HFF-Myc (cell line): ENCODE measurements around the gene YARS1.

Source experiments
- DNase-seq: peaks from one replicate; pipeline ENCODE4 v3.0.0-alpha.2; 2011; ENCODE audit warnings: low read depth; ENCODE audit errors: extremely low read depth
- H3K4me3 ChIP-seq: replicated peaks from 2 replicates; pipeline ENCODE4 v1.5.1; 2011; ENCODE audit warnings: low read depth, mild to moderate bottlenecking, control low read depth, low read length
- CTCF ChIP-seq: IDR thresholded peaks from 2 replicates; pipeline ENCODE4 v1.5.1; 2012; ENCODE audit warnings: mild to moderate bottlenecking, low read depth, low read length, control low read depth; ENCODE audit errors: missing control alignments

The YARS1 gene

DNA sequence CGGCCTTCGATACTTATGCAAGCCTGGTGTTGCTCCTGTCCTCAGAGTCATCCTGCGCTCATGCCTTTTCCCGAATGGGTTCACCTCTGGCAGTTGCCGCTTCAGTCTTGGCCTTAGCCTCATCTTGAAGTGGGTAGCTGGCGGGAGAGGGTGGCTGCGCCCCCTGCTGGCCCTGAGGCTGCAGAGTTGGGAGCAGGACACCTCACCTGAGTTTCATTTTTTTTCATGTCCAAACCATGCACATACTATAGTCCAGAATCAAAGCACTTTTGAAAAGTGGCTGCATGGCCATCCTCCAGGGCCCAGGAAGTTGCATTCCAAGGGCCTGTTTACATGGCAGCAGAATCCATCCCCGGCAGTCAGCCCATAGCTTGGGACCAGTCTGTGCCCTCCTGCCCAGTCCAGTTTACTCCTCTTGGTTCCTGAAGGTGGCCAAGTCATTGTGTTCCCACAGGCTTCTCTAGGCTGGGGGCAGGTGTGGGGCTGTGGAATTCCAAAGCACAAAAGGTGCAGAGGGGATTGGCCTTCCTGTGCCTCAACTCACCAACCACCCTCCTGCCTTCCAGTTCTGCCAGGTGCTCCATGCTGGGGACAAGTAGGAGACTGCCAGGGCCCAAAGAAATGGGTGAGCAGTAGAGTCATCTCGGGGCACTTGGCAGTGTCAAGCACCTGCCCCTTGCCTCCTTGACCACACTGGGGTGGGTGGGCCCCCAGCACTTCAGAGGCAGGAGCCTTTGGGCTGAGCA lies 44.0 kb downstream of the YARS1 start:
- peak; percentile 98 for TF ChIP-seq CTCF
- DNase-seq: peak; percentile 49
- H3K4me3 ChIP-seq: no peak overlapping the region

GRCh38 chr1:32772281-32773017 lies 44.7 kb downstream of the YARS1 start:
- no peak for TF ChIP-seq CTCF
- H3K4me3 ChIP-seq: no peak overlapping the region
- DNase-seq: no peak

- no peak for DNase-seq
- no peak overlapping the region for H3K4me3 ChIP-seq
- no peak for TF ChIP-seq CTCF
These were observed 45.4 kb downstream of the YARS1 start for GRCh38 chr1:32771561-32772280.

DNA sequence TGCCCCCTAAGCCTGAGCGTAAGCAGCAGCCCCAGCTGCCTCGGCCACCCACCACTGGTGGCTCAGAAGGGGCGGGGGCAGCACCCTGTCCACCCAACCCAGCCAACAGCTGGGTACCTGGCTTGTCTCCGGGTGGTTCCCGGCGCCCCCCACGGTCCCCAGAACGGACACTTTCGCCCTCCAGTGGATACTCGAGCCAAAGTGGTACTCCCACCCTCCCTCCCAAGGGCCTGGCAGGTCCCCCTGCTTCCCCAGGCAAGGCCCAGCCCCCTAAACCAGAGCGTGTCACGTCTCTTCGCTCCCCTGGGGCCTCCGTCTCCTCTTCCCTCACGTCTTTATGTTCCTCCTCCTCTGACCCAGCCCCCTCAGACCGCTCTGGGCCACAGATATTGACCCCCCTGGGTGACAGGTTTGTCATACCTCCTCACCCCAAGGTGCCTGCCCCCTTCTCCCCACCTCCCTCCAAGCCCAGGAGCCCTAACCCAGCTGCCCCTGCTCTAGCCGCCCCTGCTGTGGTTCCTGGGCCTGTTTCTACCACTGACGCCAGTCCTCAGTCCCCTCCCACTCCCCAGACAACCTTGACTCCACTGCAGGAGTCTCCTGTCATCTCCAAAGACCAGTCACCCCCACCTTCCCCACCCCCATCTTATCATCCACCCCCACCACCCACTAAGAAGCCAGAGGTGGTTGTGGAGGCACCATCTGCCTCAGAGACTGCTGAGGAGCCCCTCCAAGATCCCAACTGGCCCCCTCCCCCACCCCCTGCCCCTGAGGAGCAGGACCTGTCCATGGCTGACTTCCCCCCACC lies 46.2 kb downstream of the YARS1 start:
- H3K4me3 ChIP-seq: no peak overlapping the region
- DNase-seq: no peak
- no peak for TF ChIP-seq CTCF

- TF ChIP-seq CTCF: no peak
These were observed 46.9 kb downstream of the YARS1 start for GRCh38 chr1:32770221-32770731.

GRCh38 chr1:32769524-32770220 lies 47.5 kb downstream of the YARS1 start:
- no peak for TF ChIP-seq CTCF
- DNase-seq: no peak

More at GRCh38 chr1:32770221-32770731, 46.9 kb downstream of the YARS1 start:
- no peak overlapping the region for H3K4me3 ChIP-seq
- no peak for DNase-seq

More at GRCh38 chr1:32769524-32770220, 47.5 kb downstream of the YARS1 start:
- H3K4me3 ChIP-seq: no peak overlapping the region
